Adrenal gland (tissue), 12 donors: ENCODE data around the gene MED27. TPM values are rescaled to one million over a fixed set of nuclear protein-coding genes. Genes with fewer than 3 reads are reported as not detected.

Experiments used
- DNase-seq, 7 donors: peaks; one replicate each; pipeline ENCODE4 v3.0.0-alpha.2; 2019 to 2020
- H3K27ac ChIP-seq, 5 donors: fragments of 200-600 bp; sonication (generic) in 4 of 5; 1 replicate in 3 of 5; 2 replicates in 2 of 5; pipeline versions ENCODE4 v1.5.1 to v1.8.0; 2016 to 2020; ENCODE audit warnings: mild to moderate bottlenecking in 1 of 5
- H3K27me3 ChIP-seq: fragments of 200-600 bp; 2 replicates; pipeline ENCODE4 v1.8.0; 2021
- H3K36me3 ChIP-seq, 2 donors: fragments of 200-600 bp; replicated peaks in 1 of 2; 1 replicate in 1 of 2; 2 replicates in 1 of 2; pipeline versions ENCODE4 v1.5.1 to v1.8.0; 2018 to 2022
- H3K4me1 ChIP-seq, 2 donors: fragments of 200-600 bp; replicated peaks in 1 of 2; 1 replicate in 1 of 2; 2 replicates in 1 of 2; pipeline versions ENCODE4 v1.5.1 to v1.8.0; 2018 to 2021
- H3K4me3 ChIP-seq, 4 donors: fragments of 200-600 bp; sonication (generic) in 3 of 4; one replicate each; pipeline ENCODE4 v1.5.1; 2016 to 2018
- H3K9me3 ChIP-seq, 3 donors: fragments of 200-600 bp; sonication (generic) in 1 of 3; replicated peaks in 1 of 3; 1 replicate in 2 of 3; 2 replicates in 1 of 3; pipeline versions ENCODE4 v1.5.1 to v1.8.0; 2016 to 2021
- CTCF ChIP-seq, 6 experiments: fragments of 450-650 bp in 4 of 6; fragments of 200-600 bp in 2 of 6; sonication (generic) in 1 of 6; IDR thresholded peaks; 1 replicate in 5 of 6; 2 replicates in 1 of 6; pipeline versions ENCODE4 v1.5.1 to v1.8.0; 2016 to 2021; ENCODE audit warnings: antibody characterized with exemption in 6 of 6, mild to moderate bottlenecking in 2 of 6, moderate library complexity in 1 of 6
- POLR2A ChIP-seq, 2 donors: fragments of 450-650 bp; IDR thresholded peaks; one replicate each; pipeline ENCODE4 v1.6.1; 2017; ENCODE audit warnings: antibody characterized with exemption in 2 of 2, mild to moderate bottlenecking in 2 of 2, moderate library complexity in 1 of 2
- WGBS, 4 donors: extraction: QIAGEN DNeasy Blood & Tissue Kit in 2 of 4; methylation state at CpG; one replicate each; pipeline versions ENCODE4 v1.1.5 to v1.1.7; 2013 to 2017; 5-methylcytosine and 5-hydroxymethylcytosine counted together
- intact Hi-C, 2 donors: fragments of 100-400 bp; cut with DNase I; formaldehyde crosslinking; loops; one replicate each; pipeline versions ENCODE4 v1.14.1 to v1.15.0; 2022 to 2023
- polyA plus RNA-seq, 3 donors: library from polyadenylated mRNA; stranded (reverse); fragments of 200-250 nt in 2 of 3; fragments of 350-450 nt in 1 of 3; fragmentation: Illumina TruSeq in 1 of 3; extraction: RNeasy Lipid Tissue Mini Kit (QIAGEN cat#74804) in 1 of 3; gene quantifications; one replicate each; pipeline ENCODE4 v1.2.3, GENCODE V29; 2013 to 2014
- total RNA-seq, 9 donors: library from RNA; depleted of rRNA in 4 of 9; stranded (reverse); fragments of >200 nt in 4 of 9; fragments of 120-200 nt in 1 of 9; fragmentation: NEBNext Ultra II Directional in 1 of 9; extraction: Animal tissue kit (Norgen Biotek cat#: 25700) in 1 of 9; gene quantifications; one replicate each; pipeline versions ENCODE4 v1.1.0 to v1.2.4, GENCODE V29; 2013 to 2023
- donor health status: healthy with polysubstance abuse.
- donor health status: Bipolar disorder and iron deficiency.
- donor health status: DM: yes; HTN: yes; CAD: no.
- donor health status: DM: no; HTN: no; CAD: no.
- donor health status: DM: no; HTN: no; CAD: no.
- donor health status: DM: yes; HTN: yes; CAD: no.

MED27 gene
- total and polyA plus RNA-seq, 12 donors = 12.2 to 37.4 (median 15.9) TPM

- TF ChIP-seq CTCF (IDR thresholded peaks at IDR 0.05) (no peak), POLR2A (IDR thresholded peaks at IDR 0.05) (no peak)
- intact Hi-C loops = no loop called here
- Histone ChIP-seq H3K27me3 (no peaks in the 10 kb centered on the region), H3K4me3 (no peak overlapping the region), H3K9me3 (no peaks in the 10 kb centered on the region), H3K36me3 (no peaks in the 10 kb centered on the region), H3K27ac (no peak overlapping the region), H3K4me1 (peaks cover 0 to 23% of the 10 kb centered on the region in 2 donors)
- DNase-seq = no peak
- 86 to 93% (median 89%) methylated on average over 7 of the region's 7 CpGs for WGBS, 4 donors
Observed at GRCh38 chr9:132019702-132020101, 60.0 kb downstream of the MED27 start.

- Histone ChIP-seq H3K9me3 (no peaks in the 10 kb centered on the region), H3K4me3 (no peak overlapping the region)
- WGBS, 4 donors = 33 to 86% (median 39%) methylated on average over 2 to 3 of the region's 3 CpGs
Observed at GRCh38 chr9:132018957-132019405, 60.7 kb downstream of the MED27 start.

GRCh38 chr9:132016456-132016855, 63.2 kb downstream of the MED27 start:
- TF ChIP-seq POLR2A (IDR thresholded peaks at IDR 0.05) = no peak
- Histone ChIP-seq H3K9me3 (no peaks in the 10 kb centered on the region), H3K36me3 (no peaks in the 10 kb centered on the region), H3K4me1 (peaks cover 0 to 27% of the 10 kb centered on the region in 2 donors), H3K27ac (no peak overlapping the region), H3K27me3 (no peaks in the 10 kb centered on the region), H3K4me3 (no peak overlapping the region)
- 92 to 98% (median 94%) methylated on average over 3 of the region's 3 CpGs for WGBS, 4 donors
- intact Hi-C loops = no loop called here
- DNase-seq = no peak

More at GRCh38 chr9:132018957-132019405, 60.7 kb downstream of the MED27 start:
- no peaks in the 10 kb centered on the region for H3K36me3 ChIP-seq
- DNase-seq = peak in 4 of 7 donors; percentile 16 to 36 (median 28)
- no peak overlapping the region for H3K27ac ChIP-seq
- no peaks in the 10 kb centered on the region for H3K27me3 ChIP-seq
- peaks cover 0 to 29% of the 10 kb centered on the region in 2 donors for H3K4me1 ChIP-seq
- TF ChIP-seq CTCF (IDR thresholded peaks at IDR 0.05) = no peak
- no peak for TF ChIP-seq POLR2A (IDR thresholded peaks at IDR 0.05)
- intact Hi-C loops = no loop called here

- WGBS, 4 donors = 95 to 99% (median 96%) methylated on average over 3 of the region's 3 CpGs
- no peak for TF ChIP-seq POLR2A (IDR thresholded peaks at IDR 0.05)
- TF ChIP-seq CTCF (IDR thresholded peaks at IDR 0.05) = no peak
Observed at GRCh38 chr9:132015866-132016265, 63.8 kb downstream of the MED27 start.

GRCh38 chr9:132014218-132014805, 65.4 kb downstream of the MED27 start:
- Histone ChIP-seq H3K27ac (no peak overlapping the region), H3K36me3 (no peaks in the 10 kb centered on the region), H3K27me3 (no peaks in the 10 kb centered on the region), H3K4me1 (peaks cover 0 to 15% of the 10 kb centered on the region in 2 donors), H3K4me3 (no peak overlapping the region), H3K9me3 (no peaks in the 10 kb centered on the region)
- intact Hi-C loops = no loop called here
- no peak for DNase-seq
- no peak for TF ChIP-seq POLR2A (IDR thresholded peaks at IDR 0.05)
- 69 to 76% (median 71%) methylated on average over 4 of the region's 4 CpGs for WGBS, 4 donors

More at GRCh38 chr9:132015866-132016265, 63.8 kb downstream of the MED27 start:
- DNase-seq = no peak
- intact Hi-C loops = no loop called here
- H3K9me3 ChIP-seq = no peaks in the 10 kb centered on the region
- H3K27ac ChIP-seq = no peak overlapping the region
- peaks cover 0 to 23% of the 10 kb centered on the region in 2 donors for H3K4me1 ChIP-seq
- no peaks in the 10 kb centered on the region for H3K27me3 ChIP-seq
- H3K36me3 ChIP-seq = no peaks in the 10 kb centered on the region
- no peak overlapping the region for H3K4me3 ChIP-seq
